GM18526 (cell line): Measurements from ENCODE around the gene CHST12.

Experiments
- POLR2A ChIP-seq: IDR thresholded peaks from 3 replicates; pipeline ENCODE4 v1.6.1; 2011; ENCODE audit not compliant: insufficient read length; ENCODE audit errors: extremely low read depth

Gene CHST12

DNA sequence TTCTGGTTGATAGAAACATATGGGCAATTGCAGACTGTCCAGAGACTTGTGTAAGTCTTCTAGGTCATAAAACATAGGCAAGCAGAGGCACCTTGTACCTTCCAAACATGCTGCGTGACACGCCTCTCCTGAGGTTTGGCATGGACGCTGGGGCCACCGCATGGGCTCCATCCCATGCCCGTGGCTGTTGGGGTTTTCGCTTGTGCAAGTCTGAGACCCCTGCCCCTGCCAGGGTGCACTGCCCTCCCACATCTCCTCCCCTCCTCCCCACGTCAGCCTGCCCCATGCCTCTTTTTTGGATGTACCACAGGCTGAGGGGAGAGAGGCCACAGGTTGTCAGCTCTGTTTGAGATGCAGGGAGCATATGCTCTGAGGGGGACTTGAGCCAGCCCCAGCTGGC is 29.8 kb upstream of the CHST12 start:
- TF ChIP-seq POLR2A = no peak

DNA sequence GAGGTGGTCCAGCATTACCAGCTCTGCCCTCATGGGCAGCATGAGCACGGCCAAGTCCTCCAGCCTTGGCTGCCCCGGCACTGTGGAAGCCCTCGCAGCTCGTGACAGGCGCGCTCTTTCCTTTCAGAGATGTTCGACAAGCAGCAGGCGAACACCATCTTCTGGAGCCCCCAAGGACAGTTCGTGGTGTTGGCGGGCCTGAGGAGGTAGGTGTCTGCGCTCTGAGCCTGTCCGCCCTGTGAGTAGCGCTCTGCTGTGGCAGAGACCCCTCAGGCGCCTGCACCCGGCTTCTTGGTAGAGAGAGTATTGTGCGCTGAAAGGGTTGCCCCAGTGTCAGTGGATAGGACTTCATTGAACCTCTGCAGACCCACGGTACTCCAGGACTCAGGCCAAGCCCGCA is 29.0 kb upstream of the CHST12 start:
- TF ChIP-seq POLR2A = no peak

DNA sequence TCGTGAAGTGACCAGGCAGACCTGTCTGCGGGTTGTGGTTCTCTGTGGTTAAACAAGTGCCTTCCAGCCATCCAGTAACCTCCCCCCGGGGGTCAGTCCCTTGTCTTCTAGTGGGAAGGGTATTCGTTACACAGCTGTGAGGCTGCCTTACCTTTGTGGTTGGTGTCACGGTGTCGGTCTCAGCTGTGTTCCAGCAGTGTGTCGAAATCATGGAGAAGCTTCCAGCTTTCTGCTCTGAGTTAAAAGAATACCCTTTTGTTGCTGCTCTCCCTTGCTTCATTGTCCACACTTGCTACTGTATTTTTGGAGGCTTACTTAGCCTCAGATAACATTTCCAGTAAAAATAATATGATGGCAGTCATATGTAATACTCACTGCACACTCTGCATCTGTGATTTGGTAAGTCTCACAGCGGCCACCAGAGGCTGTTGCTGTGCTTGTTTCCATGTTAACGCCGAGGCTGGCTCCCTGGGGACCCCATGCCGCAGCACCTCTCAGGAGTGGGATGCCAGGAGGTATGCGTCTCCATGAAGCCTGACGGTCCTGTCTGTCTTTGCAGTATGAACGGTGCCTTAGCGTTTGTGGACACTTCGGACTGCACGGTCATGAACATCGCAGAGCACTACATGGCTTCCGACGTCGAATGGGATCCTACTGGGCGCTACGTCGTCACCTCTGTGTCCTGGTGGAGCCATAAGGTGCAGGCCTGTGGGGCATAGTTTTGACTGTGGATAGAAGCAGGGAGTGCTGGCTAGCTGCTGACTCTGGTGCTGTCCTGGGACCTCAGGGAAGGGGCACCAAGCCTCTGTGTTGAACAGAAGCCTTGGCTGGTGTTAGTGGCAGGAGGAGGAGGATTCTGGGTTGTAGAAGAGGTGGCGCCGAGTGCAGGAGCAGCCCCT is 28.3 kb upstream of the CHST12 start:
- TF ChIP-seq POLR2A = no peak

DNA sequence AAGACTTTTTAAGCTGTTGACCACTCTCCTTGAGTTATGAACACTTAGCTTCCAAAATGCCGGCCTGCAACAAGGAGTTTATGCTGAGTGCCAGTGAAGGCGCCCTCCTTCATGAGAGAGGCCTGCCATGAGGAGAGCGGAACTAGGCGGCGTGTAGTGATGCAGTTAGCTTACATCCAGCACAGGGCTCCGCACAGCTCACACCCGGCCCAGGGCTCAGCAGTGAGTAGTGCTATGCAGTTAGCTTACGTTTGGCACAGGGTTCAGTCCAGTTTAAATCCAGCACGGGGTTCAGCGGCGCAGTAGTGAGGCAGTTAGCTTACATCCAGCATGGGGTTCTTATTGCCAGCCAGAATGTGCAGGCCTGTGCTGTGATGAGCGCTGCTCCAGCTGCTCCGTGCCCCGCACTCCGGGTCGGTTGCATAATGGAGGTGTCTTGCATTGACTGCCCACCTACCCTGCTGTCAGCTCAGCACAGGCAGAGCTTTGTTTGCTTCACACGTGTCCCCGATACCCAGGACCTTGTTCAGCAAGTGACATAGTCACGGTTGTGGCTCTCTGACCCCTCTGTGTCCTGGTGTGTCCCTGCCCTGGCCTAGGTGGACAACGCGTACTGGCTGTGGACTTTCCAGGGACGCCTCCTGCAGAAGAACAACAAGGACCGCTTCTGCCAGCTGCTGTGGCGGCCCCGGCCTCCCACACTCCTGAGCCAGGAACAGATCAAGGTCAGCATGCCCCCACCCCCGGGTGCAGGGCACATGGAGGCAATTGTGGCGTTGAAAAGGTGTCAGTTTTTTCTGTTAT is 26.9 kb upstream of the CHST12 start:
- no peak for TF ChIP-seq POLR2A

DNA sequence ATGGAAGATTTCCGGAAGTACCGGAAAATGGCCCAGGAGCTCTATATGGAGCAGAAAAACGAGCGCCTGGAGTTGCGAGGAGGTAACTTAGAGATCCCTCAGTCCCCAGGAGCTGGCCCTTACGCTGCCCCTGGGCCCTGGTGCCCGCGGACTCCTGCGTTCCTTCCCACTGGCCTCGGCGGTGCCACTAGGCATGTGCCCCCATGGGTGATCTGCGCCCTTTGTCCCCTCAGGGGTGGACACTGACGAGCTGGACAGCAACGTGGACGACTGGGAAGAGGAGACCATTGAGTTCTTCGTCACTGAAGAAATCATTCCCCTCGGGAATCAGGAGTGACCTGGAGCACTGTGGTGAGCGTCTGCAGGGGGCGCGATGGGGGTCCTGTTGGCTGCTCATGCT is 24.2 kb upstream of the CHST12 start:
- no peak for TF ChIP-seq POLR2A

DNA sequence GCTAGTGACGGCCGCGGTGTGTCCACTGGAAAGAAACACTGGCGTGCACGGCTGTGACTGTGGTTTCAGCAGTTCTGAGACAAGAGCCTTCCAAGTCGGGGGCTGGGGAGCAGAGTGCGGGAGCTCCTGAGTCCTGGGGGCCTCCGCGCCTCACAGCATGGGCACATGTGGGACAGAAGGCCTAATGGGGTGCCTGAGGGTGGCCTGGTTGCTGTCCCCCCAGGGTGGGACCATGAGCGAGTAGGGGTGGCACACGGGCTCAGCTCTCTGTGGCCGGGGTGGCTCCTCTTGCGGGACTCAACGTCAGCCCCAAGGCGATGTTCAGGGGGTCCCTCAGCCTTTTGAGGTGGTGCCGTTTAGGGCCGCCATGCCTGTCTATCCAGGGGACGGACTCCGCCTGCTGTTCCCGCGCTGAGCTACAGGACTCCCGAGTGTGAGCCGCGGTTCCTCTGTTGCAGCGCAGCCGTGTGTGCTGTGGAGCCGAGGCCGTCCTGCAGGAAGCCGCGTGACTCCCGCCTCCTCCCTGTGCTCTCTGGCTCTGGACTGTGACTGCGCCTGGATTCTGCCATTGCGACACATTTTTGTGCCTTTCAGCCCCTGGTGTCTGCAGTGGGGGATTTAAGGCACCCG is 23.5 kb upstream of the CHST12 start:
- TF ChIP-seq POLR2A = no peak

DNA sequence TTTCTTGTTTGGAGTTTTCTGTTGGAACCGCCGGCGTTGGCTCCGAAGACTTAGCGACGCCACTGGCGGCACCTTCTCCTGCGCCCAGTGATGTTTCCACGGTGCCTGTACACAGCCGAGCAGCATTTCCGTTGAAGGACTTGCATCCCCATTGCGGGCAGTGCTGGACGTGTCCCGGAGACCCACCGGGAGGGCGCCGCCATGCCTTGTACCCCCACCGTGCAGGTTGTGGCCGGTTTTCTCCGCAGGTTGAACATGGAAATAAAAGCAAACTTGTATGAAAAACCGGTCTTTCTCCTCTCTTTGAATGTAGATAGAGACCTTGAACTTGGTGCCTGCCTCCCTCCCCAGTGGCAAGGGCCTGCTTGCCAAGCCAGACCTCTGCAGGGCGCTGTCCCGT is 22.9 kb upstream of the CHST12 start:
- TF ChIP-seq POLR2A = no peak

DNA sequence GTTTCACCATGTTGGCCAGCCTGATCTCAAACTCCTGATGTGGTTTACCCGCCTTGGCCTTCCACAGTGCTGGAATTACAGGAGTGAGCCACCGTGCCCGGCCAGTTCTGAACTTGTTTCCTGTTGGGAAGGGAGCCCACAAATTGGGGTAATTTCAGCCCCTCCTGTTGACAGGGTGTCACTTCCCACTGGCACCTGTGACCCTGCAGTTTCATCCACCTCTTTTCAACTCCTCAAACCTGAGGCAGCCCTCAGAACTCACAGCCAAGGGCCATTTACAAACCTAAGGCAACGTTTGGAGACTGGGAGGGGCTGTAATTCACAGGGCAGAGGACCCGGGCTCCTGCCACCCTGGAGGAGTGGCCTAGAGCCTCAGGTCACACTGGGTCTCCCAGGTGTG is 22.2 kb upstream of the CHST12 start:
- no peak for TF ChIP-seq POLR2A

DNA sequence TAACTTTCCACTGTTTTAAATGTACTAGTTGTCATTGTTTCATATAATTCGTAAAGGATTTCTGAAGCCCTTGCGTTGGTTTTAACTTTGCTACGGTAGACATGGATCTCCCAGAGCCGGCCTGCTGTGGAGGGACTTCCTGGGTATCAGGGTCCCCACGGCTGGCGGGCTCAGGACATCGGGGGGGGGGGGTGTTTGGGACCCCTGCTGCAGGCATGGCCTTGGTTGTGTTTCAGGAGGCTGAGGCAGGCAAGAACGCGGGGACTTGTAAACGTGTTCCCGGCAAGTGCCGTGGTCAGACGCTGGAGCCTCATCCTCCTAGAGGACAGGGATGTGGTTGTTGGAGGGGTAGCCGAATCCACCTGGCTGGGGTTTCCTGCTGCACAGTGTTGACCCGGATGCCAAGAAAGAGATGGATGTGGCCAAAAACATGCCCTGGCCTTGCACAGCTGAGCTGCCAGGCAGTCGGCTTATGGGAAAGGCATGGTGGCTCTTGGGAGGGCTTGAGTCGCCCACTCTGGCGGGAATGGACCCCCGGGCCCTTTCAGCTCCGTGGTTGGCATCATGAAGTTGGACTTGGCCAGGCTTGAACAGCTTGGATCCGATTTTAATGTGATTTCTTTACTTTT is 21.4 kb upstream of the CHST12 start:
- TF ChIP-seq POLR2A = no peak

DNA sequence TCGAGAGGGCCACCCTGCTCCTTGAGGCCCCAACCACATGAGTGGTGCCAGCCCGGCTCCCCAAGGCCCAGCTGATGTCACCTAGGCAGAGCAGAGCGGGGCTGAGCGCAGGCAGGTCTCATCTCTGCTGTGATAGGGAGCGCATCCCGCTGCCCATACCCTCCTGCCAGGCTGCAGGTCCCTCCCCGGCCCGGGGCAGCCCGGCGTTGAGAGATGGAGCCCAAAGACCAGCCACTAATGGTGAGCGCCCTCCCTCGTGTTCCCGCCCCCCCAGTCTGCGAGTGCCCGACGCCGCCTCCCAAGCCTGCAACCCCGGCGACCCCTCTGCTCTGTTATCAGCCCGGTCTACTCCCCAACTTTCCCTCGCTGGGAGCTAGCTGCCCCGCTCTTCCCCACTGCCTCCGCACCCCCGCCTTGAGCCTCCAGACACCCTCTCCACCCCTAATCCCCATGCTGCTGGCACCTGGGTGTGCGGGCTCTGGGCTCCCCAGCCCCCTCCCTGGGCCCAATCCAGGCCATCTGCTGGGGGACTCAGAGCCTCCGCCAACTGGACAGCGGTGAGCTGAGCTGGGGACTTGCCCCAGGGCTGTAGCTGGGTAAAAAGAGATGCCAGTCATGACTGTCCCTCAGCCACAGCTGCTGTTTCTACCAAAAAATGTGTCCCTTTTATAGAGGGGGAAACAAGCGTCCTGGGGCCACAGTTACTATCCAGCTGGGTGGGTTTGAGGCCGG is 19.7 kb upstream of the CHST12 start:
- no peak for TF ChIP-seq POLR2A

DNA sequence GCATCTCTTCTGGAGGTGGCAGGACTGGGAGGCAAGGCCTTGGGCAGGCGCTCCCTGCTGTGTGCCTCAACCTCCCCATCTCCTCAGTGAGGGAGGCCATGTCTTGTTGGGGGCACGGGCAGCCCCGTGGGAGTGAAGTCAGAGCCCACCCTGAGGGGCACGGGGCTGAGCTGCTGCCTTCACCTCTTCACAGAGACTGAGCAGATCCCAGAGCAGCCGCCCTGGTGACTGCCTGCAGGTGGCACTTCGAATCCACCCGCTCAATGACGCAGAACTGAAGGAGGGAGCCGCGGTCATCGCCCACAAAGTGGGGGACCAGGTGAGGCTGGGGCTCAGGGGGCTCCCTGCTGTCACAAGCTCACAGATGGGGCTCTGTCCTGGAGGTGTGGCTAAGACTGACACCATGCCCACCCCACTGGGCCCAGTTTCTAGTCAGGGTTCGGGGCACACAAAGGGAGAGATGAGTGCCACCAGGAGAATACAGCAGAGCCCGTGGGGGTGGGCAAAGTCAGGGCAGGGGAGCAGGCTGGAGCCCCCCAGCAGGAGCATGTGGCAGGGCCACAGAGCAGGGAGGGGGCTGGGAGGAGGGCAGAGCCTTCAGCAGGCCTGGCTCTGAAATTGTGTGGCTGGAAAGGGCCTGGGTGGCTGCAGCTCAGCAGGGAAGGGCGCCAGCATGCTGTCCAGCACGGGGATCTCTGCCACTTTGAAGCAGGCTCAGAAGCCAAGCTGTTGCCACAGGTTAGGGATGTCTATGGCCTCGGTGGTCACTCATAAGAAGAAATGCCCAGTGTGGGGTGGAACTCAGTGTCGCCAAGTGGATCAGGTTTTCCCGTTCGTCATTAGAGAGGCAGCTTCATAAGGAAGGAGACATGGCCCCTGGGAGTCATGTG is 18.8 kb upstream of the CHST12 start:
- TF ChIP-seq POLR2A = no peak

DNA sequence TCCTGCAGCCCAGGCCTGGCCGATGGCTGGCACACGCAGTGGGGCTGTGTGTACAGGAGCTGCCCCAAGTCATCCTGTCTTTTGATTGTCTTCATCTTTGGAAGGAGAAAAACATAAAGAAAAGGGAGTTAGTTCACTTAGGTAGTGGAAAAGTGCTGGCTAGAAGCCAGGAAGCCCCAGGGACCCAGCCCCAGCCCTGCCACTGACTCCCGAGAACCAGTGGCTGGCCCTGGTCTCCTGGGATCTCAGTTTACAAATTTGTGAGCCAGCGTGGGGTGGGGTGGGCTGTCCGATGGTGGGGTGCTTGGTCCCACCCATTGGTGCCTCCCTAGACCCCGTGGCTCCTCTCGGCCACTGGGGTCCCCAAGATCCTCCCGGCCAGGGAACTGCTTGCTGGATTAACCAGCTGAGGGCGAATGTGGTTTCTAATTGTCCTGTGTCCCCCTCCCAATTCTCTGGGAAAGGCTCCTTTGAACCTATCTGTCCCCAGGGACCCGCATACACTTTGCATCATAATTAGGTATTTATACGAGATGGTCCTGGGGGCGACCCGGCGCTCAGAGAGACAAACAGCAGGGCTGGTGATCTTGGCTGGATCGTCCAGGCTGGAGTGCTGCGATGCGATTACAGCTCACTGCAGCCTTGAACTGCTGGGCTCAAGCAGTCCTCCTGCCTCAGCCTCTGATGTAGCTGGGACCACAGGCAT is 16.3 kb upstream of the CHST12 start:
- no peak for TF ChIP-seq POLR2A
